ENCODE results near the gene ZDHHC19. TPM values are rescaled to one million over a fixed set of nuclear protein-coding genes. Genes with fewer than 3 reads are reported as not detected.
"Not testable (repeated sequence)": the region's sequence is repeated elsewhere in the genome, so short reads cannot be mapped to it uniquely, and the experiment has no call there.

The ZDHHC19 gene
- total RNA-seq, 1 donor = not detected

- no peak overlapping the region for H3K27ac ChIP-seq (ENCODE audit: low read depth, low read length)
- H4K20me1 ChIP-seq (ENCODE audit: insufficient read depth, low read length) = no peaks in the 10 kb centered on the region
- no peak overlapping the region for H3K4me3 ChIP-seq (ENCODE audit: insufficient read depth, low read length)
- H3K36me3 ChIP-seq (ENCODE audit: insufficient read depth, low read length) = no peaks in the 10 kb centered on the region
- H3K79me2 ChIP-seq (ENCODE audit: insufficient read depth, low read length) = no peaks in the 10 kb centered on the region
- TF ChIP-seq CTCF (IDR thresholded peaks at IDR 0.05; ENCODE audit: extremely low read depth, low read depth, low read length) = no peak
- peaks cover 2% of the 10 kb centered on the region for H3K4me1 ChIP-seq (ENCODE audit: insufficient read depth, low read length)
- no peak overlapping the region for H2AFZ ChIP-seq (ENCODE audit: low read length)
- no peak overlapping the region for H3K4me2 ChIP-seq (ENCODE audit: insufficient read depth, low read length)
- H3K27me3 ChIP-seq (ENCODE audit: insufficient read depth, low read length) = peaks cover 9% of the 10 kb centered on the region
- no peak for DNase-seq (ENCODE audit: insufficient read length, low spot score, missing footprints)
- H3K9me3 ChIP-seq (ENCODE audit: low read depth, low read length) = no peaks in the 10 kb centered on the region
Measured at GRCh38 chr3:196208942-196209695, 2.1 kb downstream of the ZDHHC19 start.

DNA sequence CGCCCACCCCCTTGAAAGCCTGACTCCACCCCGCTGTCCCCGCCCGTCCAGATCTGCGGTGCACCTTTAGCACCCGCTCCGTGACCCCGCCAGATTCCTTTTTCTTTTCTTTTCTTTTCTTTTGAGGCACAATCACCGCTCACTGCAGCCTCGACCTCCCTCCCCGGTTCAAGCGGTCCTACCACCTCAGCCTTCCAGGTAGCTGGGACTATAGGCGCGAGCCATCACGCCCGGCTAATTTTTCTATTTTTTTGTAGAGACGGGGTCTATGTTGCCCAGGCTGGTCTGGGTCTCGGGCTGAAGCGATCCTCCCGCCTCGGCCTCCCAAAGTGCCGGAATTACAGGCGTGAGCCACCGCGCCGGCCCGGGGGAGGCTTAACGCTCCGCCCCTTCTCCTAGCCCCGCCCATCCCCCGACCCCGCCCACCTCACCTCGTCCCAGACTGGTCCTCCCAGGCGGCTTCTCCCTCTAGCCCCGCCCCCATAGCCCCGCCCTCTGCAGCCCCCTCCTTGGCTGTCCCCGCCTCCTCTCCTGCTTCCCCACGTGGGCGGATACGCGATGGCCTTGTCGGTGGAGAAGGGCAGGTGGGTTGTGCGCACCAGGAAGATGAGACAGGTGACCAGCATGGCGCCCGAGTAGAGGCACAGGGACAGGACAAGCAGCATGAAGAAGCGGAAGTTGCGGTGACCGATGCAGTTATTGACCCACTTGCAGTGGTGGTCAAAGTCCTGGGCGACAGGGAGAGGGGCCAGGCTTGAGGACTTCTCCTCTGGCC lies 3.2 kb downstream of the ZDHHC19 start:
- no peak for TF ChIP-seq CTCF (IDR thresholded peaks at IDR 0.05; ENCODE audit: extremely low read depth, low read depth, low read length)
- peak overlapping the region; percentile 56 for H2AFZ ChIP-seq (ENCODE audit: low read length)
- peak overlapping the region; percentile 74 for H3K4me2 ChIP-seq (ENCODE audit: insufficient read depth, low read length)
- peaks cover 2% of the 10 kb centered on the region for H3K4me1 ChIP-seq (ENCODE audit: insufficient read depth, low read length)
- no peaks in the 10 kb centered on the region for H3K9me3 ChIP-seq (ENCODE audit: low read depth, low read length)
- H3K79me2 ChIP-seq (ENCODE audit: insufficient read depth, low read length) = no peaks in the 10 kb centered on the region
- H4K20me1 ChIP-seq (ENCODE audit: insufficient read depth, low read length) = no peaks in the 10 kb centered on the region
- H3K27me3 ChIP-seq (ENCODE audit: insufficient read depth, low read length) = peaks cover 15% of the 10 kb centered on the region
- H3K27ac ChIP-seq (ENCODE audit: low read depth, low read length) = no peak overlapping the region
- no peaks in the 10 kb centered on the region for H3K36me3 ChIP-seq (ENCODE audit: insufficient read depth, low read length)
- no peak for DNase-seq (ENCODE audit: insufficient read length, low spot score, missing footprints)
- H3K4me3 ChIP-seq (ENCODE audit: insufficient read depth, low read length) = peak overlapping the region; percentile 57

- H4K20me1 ChIP-seq (ENCODE audit: insufficient read depth, low read length) = no peaks in the 10 kb centered on the region
- no peak for TF ChIP-seq CTCF (IDR thresholded peaks at IDR 0.05; ENCODE audit: extremely low read depth, low read depth, low read length)
- H3K27me3 ChIP-seq (ENCODE audit: insufficient read depth, low read length) = peaks cover 15% of the 10 kb centered on the region
- no peaks in the 10 kb centered on the region for H3K36me3 ChIP-seq (ENCODE audit: insufficient read depth, low read length)
- H3K27ac ChIP-seq (ENCODE audit: low read depth, low read length) = no peak overlapping the region
- no peaks in the 10 kb centered on the region for H3K9me3 ChIP-seq (ENCODE audit: low read depth, low read length)
- no peaks in the 10 kb centered on the region for H3K79me2 ChIP-seq (ENCODE audit: insufficient read depth, low read length)
- no peak overlapping the region for H2AFZ ChIP-seq (ENCODE audit: low read length)
- no peak for DNase-seq (ENCODE audit: insufficient read length, low spot score, missing footprints)
- no peak overlapping the region for H3K4me3 ChIP-seq (ENCODE audit: insufficient read depth, low read length)
- peak overlapping the region; percentile 61 for H3K4me2 ChIP-seq (ENCODE audit: insufficient read depth, low read length)
- H3K4me1 ChIP-seq (ENCODE audit: insufficient read depth, low read length) = peaks cover 2% of the 10 kb centered on the region
Measured at GRCh38 chr3:196207159-196207832, 3.9 kb downstream of the ZDHHC19 start.

GRCh38 chr3:196205442-196206205 lies 5.6 kb downstream of the ZDHHC19 start:
- peaks cover 15% of the 10 kb centered on the region for H3K27me3 ChIP-seq (ENCODE audit: insufficient read depth, low read length)
- not testable (repeated sequence) for H3K4me3 ChIP-seq (ENCODE audit: insufficient read depth, low read length); H3K79me2 ChIP-seq (ENCODE audit: insufficient read depth, low read length); H3K4me2 ChIP-seq (ENCODE audit: insufficient read depth, low read length); H3K36me3 ChIP-seq (ENCODE audit: insufficient read depth, low read length); H4K20me1 ChIP-seq (ENCODE audit: insufficient read depth, low read length); H3K27ac ChIP-seq (ENCODE audit: low read depth, low read length); H2AFZ ChIP-seq (ENCODE audit: low read length); H3K9me3 ChIP-seq (ENCODE audit: low read depth, low read length); H3K4me1 ChIP-seq (ENCODE audit: insufficient read depth, low read length)
- peak; percentile 27 for DNase-seq (ENCODE audit: insufficient read length, low spot score, missing footprints)
